B cell (primary cell): ENCODE data around the gene AGBL4. TPM values are rescaled to one million over a fixed set of nuclear protein-coding genes. Genes with fewer than 3 reads are reported as not detected.

Experiments
- ATAC-seq: fragments of 200-7000 bp; cut with Tn5 transposase; one replicate; pipeline ENCODE4 v1.10.0; 2021; ENCODE audit warnings: low read depth, mild to moderate bottlenecking, moderate number of reproducible peaks, moderate library complexity
- CTCF ChIA-PET: fragments of 350-600 bp; sonication (Branson Sonifier 250); formaldehyde crosslinking; loops from one replicate; lab custom pipeline; 2021; ENCODE audit warnings: antibody characterized with exemption, inconsistent platforms; lab: Charles Lee
- POLR2A ChIA-PET: fragments of 350-600 bp; sonication (Branson Sonifier 250); formaldehyde crosslinking; loops from one replicate; lab custom pipeline; 2021; ENCODE audit warnings: antibody characterized with exemption; lab: Charles Lee
- DNase-seq: peaks from one replicate; pipeline ENCODE4 v3.0.0; 2013
- H2AFZ ChIP-seq: 2 replicates; pipeline ENCODE4 v1.6.1; 2012; ENCODE audit warnings: mild to moderate bottlenecking, low read depth, low read length; ENCODE audit not compliant: insufficient read depth, poor library complexity, severe bottlenecking
- H3K27ac ChIP-seq, 2 donors: 1 replicate in 1 of 2; 2 replicates in 1 of 2; pipeline ENCODE4 v1.5.1; 2012 to 2013; ENCODE audit warnings: low read length in 2 of 2, mild to moderate bottlenecking in 2 of 2, moderate library complexity in 1 of 2
- H3K27me3 ChIP-seq, 4 experiments: fragments of 200-600 bp in 1 of 4; sonication (generic) in 1 of 4; replicated peaks in 1 of 4; 1 replicate in 2 of 4; 2 replicates in 2 of 4; pipeline versions ENCODE4 v1.6.1 to v1.7.0; 2013 to 2016; ENCODE audit warnings: low read length in 3 of 4, mild to moderate bottlenecking in 2 of 4, mixed read lengths in 1 of 4, moderate library complexity in 1 of 4; ENCODE audit not compliant: insufficient read depth in 4 of 4, control insufficient read depth in 3 of 4; ENCODE audit errors: control extremely low read depth in 1 of 4
- H3K36me3 ChIP-seq, 2 experiments: replicated peaks in 1 of 2; 1 replicate in 1 of 2; 2 replicates in 1 of 2; pipeline versions ENCODE4 v1.6.1 to v1.7.1; 2013; ENCODE audit warnings: low read length in 1 of 2; ENCODE audit not compliant: insufficient read depth in 2 of 2, control insufficient read depth in 1 of 2; ENCODE audit errors: control extremely low read depth in 1 of 2, extremely low read depth in 1 of 2
- H3K4me1 ChIP-seq, 2 donors: fragments of 200-600 bp in 1 of 2; sonication (generic) in 1 of 2; 1 replicate in 1 of 2; 2 replicates in 1 of 2; pipeline versions ENCODE4 v1.5.1 to v1.6.1; 2013 to 2017; ENCODE audit warnings: low read length in 2 of 2; ENCODE audit not compliant: control insufficient read depth in 2 of 2, insufficient read depth in 2 of 2
- H3K4me2 ChIP-seq: replicated peaks from 2 replicates; pipeline ENCODE3; 2012; ENCODE audit warnings: mild to moderate bottlenecking, low read depth, low read length; ENCODE audit not compliant: poor library complexity, severe bottlenecking
- H3K4me3 ChIP-seq, 5 experiments: fragments of 200-600 bp in 1 of 5; sonication (generic) in 1 of 5; 1 replicate in 3 of 5; 2 replicates in 2 of 5; pipeline versions ENCODE4 v1.5.1 to v1.7.0; 2011 to 2016; ENCODE audit warnings: low read length in 4 of 5, mild to moderate bottlenecking in 4 of 5, low read depth in 2 of 5, control low read depth in 1 of 5, moderate library complexity in 1 of 5; ENCODE audit not compliant: insufficient read depth in 1 of 5; ENCODE audit errors: control extremely low read depth in 1 of 5, extremely low read depth in 1 of 5
- H3K79me2 ChIP-seq: fragments of 200-600 bp; sonication (generic); one replicate; pipeline ENCODE4 v1.6.0; 2016; ENCODE audit warnings: low read length; ENCODE audit not compliant: control insufficient read depth, insufficient read depth
- H3K9ac ChIP-seq: fragments of 200-600 bp; sonication (generic); 2 replicates; pipeline ENCODE4 v1.6.1; 2017; ENCODE audit warnings: mild to moderate bottlenecking, low read length, moderate library complexity
- H3K9me3 ChIP-seq, 3 donors: one replicate each; pipeline versions ENCODE4 v1.6.1 to v1.7.1; 2013; ENCODE audit warnings: low read length in 2 of 3; ENCODE audit not compliant: control insufficient read depth in 2 of 3, insufficient read depth in 1 of 3; ENCODE audit errors: control extremely low read depth in 1 of 3
- H4K20me1 ChIP-seq: 2 replicates; pipeline ENCODE4 v1.6.0; 2012; ENCODE audit warnings: mild to moderate bottlenecking, low read length; ENCODE audit not compliant: insufficient read depth, control insufficient read depth, poor library complexity, severe bottlenecking
- H3K27ac Mint-ChIP-seq: one replicate; pipeline ENCODE4 v1.8.0; 2021; ENCODE audit warnings: mixed read lengths
- H3K27me3 Mint-ChIP-seq: one replicate; pipeline ENCODE4 v1.8.0; 2021; ENCODE audit warnings: mixed read lengths
- H3K4me1 Mint-ChIP-seq: one replicate; pipeline ENCODE4 v1.8.0; 2021; ENCODE audit warnings: mixed read lengths
- H3K4me3 Mint-ChIP-seq: one replicate; pipeline ENCODE4 v1.8.0; 2021; ENCODE audit warnings: mixed read lengths
- H3K9me3 Mint-ChIP-seq: one replicate; pipeline ENCODE4 v1.8.0; 2022; ENCODE audit warnings: mixed read lengths; ENCODE audit not compliant: insufficient read depth
- EZH2 ChIP-seq: IDR thresholded peaks from 2 replicates; pipeline ENCODE4 v1.6.1; 2012; ENCODE audit warnings: borderline replicate concordance, low read depth, mild to moderate bottlenecking, moderate library complexity, low read length; ENCODE audit not compliant: insufficient read depth, poor library complexity, severe bottlenecking
- WGBS: methylation state at CpG from one replicate; pipeline ENCODE4 v1.1.5; 2013; ENCODE audit warnings: missing lambda C conversion rate; ENCODE audit not compliant: insufficient coverage; 5-methylcytosine and 5-hydroxymethylcytosine counted together
- intact Hi-C: fragments of 100-400 bp; cut with micrococcal nuclease; formaldehyde crosslinking; loops from one replicate; pipeline ENCODE4 v1.10.0; 2022
- polyA plus RNA-seq: library from polyadenylated mRNA; depleted of rRNA; stranded (reverse); fragments of >200 nt; gene quantifications from 2 replicates; pipeline ENCODE4 v1.2.3, GENCODE V29; 2012
- total RNA-seq, 2 donors: library from RNA; stranded (reverse); fragments of 120-200 nt in 1 of 2; gene quantifications; 1 replicate in 1 of 2; 2 replicates in 1 of 2; pipeline versions ENCODE4 v1.2.3 to v1.2.4, GENCODE V29; 2013 to 2022
- TF ChIP-seq, protein P1 (sequence below): fragments of 200-600 bp; IDR thresholded peaks from one replicate; pipeline ENCODE4 v1.8.0; 2022; ENCODE audit warnings: antibody characterized with exemption, mild to moderate bottlenecking

AGBL4 gene
- total and polyA plus RNA-seq, 2 donors (not counting 1 experiment from before 2014, with no cell fraction given) = 0.07 to 0.12 TPM

DNA sequence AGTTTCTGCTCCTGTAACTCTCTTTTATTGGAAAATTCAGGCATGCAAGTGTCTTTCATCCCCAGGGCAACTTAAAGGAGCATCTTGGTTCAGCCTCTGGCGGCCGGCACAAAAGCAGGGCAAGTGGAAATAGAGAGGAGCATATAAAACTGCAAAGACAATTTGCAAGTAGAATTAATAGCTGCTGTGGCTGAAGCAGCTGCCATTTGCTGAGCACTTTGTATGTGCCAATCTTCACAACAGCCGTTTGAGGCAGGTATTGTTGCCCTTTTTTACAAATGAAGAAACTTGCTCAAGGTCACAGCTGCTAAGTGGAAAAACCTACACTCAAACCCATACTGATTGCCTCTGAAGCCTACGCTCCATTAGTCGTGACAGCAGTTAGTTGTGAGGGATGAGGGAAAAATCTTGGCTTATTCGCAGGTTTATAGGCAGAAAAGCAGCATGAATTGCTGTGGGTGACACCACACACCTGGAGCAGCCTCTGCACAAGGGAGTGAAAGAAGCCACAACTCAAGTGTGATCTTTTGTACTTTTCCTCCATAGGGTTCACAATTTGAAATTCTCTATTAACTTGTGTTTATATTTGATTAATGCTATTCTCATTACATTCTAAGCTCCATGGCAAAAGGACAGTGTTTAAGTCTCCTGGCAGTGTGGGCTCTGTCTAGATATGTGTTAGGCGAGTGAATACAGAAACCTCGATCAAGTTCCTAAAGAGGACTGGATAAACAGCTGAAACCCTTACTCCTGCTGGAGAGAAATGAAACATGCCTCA lies 1148.0 kb downstream of the AGBL4 start:
- no peaks in the 10 kb centered on the region for H4K20me1 ChIP-seq
- H3K4me1 ChIP-seq = no peaks in the 10 kb centered on the region
- no peaks in the 10 kb centered on the region for H3K27me3 ChIP-seq
- H3K36me3 ChIP-seq = no peaks in the 10 kb centered on the region
- TF ChIP-seq, protein P1, sequence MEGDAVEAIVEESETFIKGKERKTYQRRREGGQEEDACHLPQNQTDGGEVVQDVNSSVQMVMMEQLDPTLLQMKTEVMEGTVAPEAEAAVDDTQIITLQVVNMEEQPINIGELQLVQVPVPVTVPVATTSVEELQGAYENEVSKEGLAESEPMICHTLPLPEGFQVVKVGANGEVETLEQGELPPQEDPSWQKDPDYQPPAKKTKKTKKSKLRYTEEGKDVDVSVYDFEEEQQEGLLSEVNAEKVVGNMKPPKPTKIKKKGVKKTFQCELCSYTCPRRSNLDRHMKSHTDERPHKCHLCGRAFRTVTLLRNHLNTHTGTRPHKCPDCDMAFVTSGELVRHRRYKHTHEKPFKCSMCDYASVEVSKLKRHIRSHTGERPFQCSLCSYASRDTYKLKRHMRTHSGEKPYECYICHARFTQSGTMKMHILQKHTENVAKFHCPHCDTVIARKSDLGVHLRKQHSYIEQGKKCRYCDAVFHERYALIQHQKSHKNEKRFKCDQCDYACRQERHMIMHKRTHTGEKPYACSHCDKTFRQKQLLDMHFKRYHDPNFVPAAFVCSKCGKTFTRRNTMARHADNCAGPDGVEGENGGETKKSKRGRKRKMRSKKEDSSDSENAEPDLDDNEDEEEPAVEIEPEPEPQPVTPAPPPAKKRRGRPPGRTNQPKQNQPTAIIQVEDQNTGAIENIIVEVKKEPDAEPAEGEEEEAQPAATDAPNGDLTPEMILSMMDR = no peak
- TF ChIP-seq EZH2 = no peak
- H3K4me3 Mint-ChIP-seq = no peak overlapping the region
- WGBS = 100% methylated on average over 4 of the region's 8 CpGs
- H3K9me3 Mint-ChIP-seq = no peaks in the 10 kb centered on the region
- no peaks in the 10 kb centered on the region for H3K9me3 ChIP-seq
- no peak overlapping the region for H3K4me2 ChIP-seq
- no peaks in the 10 kb centered on the region for H3K79me2 ChIP-seq
- DNase-seq (no peak), ATAC-seq (no peak)
- no peak overlapping the region for H3K27ac ChIP-seq
- H3K4me3 ChIP-seq = no peak overlapping the region
- H3K4me1 Mint-ChIP-seq = no peaks in the 10 kb centered on the region
- no peak overlapping the region for H3K27ac Mint-ChIP-seq
- CTCF ChIA-PET = interaction anchor here (1.5 kb wide), 1 partner anchor 58 kb away, joined by 4 read pairs; no protein-coding TSS in a partner anchor
- no peak overlapping the region for H2AFZ ChIP-seq
- intact Hi-C loops = no loop called here
- peaks cover 8% of the 10 kb centered on the region for H3K27me3 Mint-ChIP-seq
- POLR2A ChIA-PET = no interaction called here
- H3K9ac ChIP-seq = no peak overlapping the region

DNA sequence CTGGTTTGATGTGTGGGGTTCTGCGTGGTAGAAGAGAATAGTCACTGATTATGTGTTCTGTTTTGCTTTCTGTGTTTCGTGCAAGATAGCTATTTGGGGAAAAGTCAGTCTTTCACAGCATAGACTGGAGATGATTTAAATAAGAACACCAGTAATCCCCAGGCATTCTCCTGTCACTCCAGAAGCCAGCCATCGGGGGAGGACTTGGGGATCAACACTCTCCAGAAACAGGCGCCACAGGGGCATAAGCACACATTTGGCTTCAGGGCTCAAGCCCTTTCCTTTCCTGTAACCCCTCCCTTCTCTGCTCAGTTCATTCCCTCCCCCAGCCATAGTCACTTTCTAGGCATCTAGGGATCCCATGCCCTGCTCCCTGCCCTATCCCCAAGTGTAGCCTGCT lies 1149.8 kb downstream of the AGBL4 start:
- peaks cover 8% of the 10 kb centered on the region for H3K27me3 Mint-ChIP-seq
- CTCF ChIA-PET = interaction anchor here (1.3 kb wide), 1 partner anchor 56 kb away, joined by 3 read pairs; no protein-coding TSS in a partner anchor
- DNase-seq = no peak
- H4K20me1 ChIP-seq = no peaks in the 10 kb centered on the region
- no peaks in the 10 kb centered on the region for H3K4me1 ChIP-seq
- no peaks in the 10 kb centered on the region for H3K9me3 ChIP-seq
- no peak overlapping the region for H3K27ac ChIP-seq
- no peak overlapping the region for H3K4me3 Mint-ChIP-seq
- no peak for ATAC-seq
- TF ChIP-seq, protein P1 = no peak
- no peak for TF ChIP-seq EZH2
- 91% methylated on average over 3 of the region's 4 CpGs for WGBS
- no peaks in the 10 kb centered on the region for H3K27me3 ChIP-seq
- no peak overlapping the region for H2AFZ ChIP-seq
- no peaks in the 10 kb centered on the region for H3K9me3 Mint-ChIP-seq
- H3K36me3 ChIP-seq = no peaks in the 10 kb centered on the region
- H3K4me3 ChIP-seq = no peak overlapping the region
- H3K27ac Mint-ChIP-seq = no peak overlapping the region
- no peak overlapping the region for H3K9ac ChIP-seq
- POLR2A ChIA-PET = no interaction called here
- intact Hi-C loops = no loop called here
- no peaks in the 10 kb centered on the region for H3K79me2 ChIP-seq
- H3K4me2 ChIP-seq = no peak overlapping the region
- H3K4me1 Mint-ChIP-seq = peaks cover 1% of the 10 kb centered on the region
